Inflammatory macrophage (primary cell): ENCODE data around the gene ESPN.
"Not testable (repeated sequence)": the region's sequence is repeated elsewhere in the genome, so short reads cannot be mapped to it uniquely, and the experiment has no call there.

Experiments
- DNase-seq, 2 donors: peaks; one replicate each; pipeline ENCODE4 v3.0.0-alpha.2; 2020 to 2022

The ESPN gene

DNA sequence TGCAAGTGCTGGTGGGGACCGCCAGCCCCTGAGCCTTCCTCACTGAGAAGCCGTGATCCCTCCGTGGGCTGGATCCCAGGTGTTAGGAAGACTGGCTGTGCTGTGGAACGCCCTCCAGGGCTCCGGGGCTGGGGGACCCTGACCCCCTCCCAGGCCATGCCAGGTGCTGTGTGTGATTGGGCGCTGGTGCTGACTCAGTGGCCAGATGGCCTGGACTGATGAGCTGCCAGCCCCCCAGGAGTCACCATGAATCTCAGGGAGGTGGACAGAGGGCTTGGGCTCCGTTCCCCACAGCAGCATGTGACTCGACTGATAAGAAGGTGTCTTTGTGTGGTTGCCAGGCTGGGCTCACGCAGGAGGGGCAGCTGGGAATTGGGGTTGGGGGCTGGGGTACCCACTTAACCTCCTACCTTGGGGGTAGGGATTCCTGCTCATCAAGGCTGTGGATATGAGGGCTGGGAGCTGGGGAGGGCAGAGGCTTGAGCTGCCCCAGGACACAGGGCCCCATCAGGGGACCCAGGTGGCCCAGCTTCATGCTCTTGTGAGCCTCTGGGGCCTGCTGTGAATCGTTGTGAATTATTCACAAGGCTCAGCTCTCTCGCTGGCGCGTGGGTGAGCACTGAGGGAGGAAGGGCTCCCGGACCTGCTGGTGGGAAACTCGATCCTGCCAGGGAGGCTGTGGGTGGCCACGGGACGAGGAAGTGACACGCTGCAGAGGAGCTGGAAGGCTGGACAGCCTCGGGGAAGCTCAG, 5.3 kb downstream of the ESPN start:
- peak; percentile 55 to 83 for DNase-seq

GRCh38 chr1:6431645-6432579, 7.3 kb downstream of the ESPN start:
- DNase-seq: not testable (repeated sequence)

DNA sequence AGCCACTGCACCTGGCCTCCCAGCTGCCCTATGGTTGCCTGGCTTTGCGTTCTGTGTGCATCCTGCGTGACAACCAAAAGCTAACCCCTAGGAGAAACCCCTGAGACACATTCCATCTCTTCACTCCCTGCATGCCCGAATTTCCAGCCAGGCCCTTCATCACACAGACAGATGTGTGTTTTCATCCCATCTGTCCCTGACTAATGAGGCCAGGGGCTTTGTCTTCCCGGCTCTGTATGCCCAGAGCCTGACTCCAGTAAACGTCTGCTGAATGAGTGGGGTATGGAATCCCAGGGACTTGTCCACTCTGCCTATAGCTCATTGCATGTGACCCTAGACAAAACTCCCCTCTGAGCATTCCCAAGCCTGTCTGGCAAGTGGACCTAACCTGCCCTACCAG, 9.6 kb downstream of the ESPN start:
- DNase-seq: no peak

DNA sequence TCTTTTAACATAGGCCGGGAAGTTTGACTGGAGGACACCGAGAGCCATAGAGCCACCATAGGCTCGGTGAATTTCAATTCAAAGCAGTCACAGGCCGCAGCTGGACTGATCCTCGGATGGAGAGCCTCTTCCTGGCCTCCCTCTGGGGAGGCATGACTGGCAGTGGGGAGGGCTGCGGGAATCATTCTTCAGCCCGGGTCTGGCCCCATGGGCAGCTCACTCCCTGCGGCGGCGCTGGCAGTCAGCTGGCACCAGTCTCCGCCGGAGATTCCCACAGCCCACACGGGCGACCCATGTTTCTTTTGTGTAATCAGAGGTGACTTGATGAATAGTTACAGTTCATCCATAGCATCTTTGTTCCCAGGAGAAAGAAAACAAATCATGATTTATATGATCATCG, 10.6 kb downstream of the ESPN start:
- no peak for DNase-seq

DNA sequence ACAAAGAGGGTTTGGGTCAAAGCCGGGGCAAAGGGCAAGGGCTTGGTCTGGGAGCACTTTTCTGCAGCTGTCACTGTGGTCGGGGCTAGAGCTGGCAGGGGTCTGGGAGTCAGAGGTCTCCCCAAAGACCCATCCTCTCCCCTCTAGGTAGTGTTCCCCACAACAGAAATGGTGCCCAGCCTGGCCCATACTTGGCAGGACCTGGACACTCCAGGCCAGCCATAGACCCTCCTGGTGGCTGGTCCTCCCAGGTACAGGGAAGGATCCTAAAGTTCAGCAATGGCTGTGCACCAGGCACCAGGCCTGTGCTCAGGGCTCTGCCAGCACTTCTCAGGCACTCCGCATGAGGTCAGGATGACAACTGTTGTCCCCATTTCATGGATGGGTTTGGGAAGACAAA, 11.0 kb downstream of the ESPN start:
- no peak for DNase-seq

DNA sequence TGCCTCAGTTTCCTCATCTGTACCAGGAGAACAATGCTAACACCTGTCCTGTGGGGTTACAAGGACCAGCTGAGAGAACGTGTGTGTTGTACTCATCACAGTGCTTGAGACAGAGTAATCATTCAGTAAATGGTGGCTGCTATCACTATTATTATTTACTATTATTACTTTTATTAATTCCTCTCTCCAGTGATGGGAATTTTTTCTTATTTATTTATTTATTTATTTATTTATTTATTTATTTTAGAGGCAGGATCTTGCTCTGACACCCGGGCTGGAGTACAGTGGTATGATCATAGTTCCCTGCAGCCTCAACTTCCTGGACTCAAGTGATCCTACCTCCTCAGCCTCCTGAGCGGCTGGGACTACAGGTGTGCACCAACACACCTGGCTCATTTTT, 11.7 kb downstream of the ESPN start:
- not testable (repeated sequence) for DNase-seq

- peak in 1 of 2 donors; percentile 26 for DNase-seq
Observed at GRCh38 chr1:6437012-6437700, 12.6 kb downstream of the ESPN start.

- peak; percentile 24 to 54 for DNase-seq
Observed at GRCh38 chr1:6438047-6438525, 13.5 kb downstream of the ESPN start.

DNA sequence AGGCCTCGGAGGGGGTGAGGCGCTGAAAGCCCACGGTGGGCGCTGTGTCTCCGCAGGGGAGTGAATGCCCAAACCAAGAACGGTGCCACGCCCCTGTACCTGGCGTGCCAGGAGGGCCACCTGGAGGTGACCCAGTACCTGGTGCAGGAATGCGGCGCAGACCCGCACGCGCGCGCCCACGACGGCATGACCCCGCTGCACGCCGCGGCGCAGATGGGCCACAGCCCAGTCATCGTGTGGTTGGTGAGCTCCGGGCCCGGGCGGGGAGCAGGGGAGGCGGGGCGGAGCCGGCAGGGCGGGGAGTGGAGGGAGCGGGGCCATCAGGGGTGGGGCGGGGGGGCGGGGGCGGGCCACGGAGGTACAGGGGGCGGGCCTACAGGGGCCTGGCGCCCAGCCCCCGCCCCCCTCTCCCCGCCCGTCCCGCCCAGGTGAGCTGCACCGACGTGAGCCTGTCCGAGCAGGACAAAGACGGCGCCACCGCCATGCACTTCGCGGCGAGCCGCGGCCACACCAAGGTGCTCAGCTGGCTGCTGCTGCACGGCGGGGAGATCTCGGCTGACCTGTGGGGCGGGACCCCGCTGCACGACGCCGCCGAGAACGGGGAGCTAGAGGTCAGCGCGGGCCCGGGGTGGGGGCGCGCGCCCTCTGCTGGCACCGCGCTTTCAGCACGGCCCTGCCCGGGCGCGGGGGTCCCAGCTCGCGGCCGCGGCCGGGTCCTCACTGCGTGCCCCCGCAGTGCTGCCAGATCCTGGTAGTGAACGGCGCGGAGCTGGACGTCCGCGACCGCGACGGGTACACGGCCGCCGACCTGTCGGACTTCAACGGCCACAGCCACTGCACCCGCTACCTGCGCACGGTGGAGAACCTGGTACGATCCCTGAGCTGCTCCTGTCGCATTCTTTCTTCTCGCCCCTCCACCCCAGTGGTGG, 15.9 kb downstream of the ESPN start:
- peak in 1 of 2 donors; percentile 27 for DNase-seq

GRCh38 chr1:6441586-6441985, 17.0 kb downstream of the ESPN start:
- no peak for DNase-seq

GRCh38 chr1:6443339-6444115, 19.0 kb downstream of the ESPN start:
- no peak for DNase-seq

GRCh38 chr1:6444377-6444776, 19.8 kb downstream of the ESPN start:
- no peak for DNase-seq

- peak; percentile 14 to 48 for DNase-seq
Observed at GRCh38 chr1:6445062-6445763, 20.6 kb downstream of the ESPN start.

- not testable (repeated sequence) for DNase-seq
Observed at GRCh38 chr1:6445929-6446328, 21.4 kb downstream of the ESPN start.

- no peak for DNase-seq
Observed at GRCh38 chr1:6446665-6447015, 22.1 kb downstream of the ESPN start.

DNA sequence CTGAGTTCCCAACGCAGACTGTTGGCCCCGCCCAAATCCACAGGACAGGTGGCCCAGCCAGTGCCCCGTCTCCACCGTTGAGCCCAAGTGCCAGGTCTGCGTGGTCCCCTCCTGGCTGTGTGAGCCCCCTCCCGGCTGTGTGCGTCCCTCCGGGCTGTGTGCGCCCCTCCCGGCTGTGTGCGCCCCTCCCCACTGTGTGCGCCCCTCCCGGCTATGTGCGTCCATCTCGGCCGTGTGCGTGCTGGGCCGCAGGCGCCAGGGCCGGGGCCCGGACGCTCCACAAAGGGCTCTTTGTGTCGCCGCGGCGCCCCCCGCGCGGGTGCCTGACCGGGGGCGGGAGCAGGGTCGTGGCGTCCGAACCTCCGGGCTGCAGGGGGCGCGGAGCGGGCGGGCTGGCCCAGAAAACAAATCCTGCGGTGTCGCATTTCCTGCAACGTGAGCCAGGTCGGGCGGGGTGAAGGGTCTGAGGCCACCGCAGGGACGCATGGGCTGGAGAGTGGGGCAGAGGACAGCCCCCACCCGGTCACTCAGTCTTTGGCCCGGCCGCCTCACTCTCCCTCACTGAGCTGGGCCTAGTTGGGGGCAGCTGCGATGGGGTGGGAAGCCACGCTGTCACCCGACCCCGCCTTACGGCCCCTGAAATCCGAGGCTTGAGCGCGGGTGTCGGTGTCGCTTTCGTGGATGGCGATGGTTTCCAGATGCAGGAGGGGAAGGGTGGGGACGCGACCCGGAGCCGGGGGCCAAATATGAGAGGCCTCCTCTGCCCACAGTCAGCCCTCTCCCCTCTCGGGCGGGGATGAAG, 22.6 kb downstream of the ESPN start:
- DNase-seq: no peak

DNA sequence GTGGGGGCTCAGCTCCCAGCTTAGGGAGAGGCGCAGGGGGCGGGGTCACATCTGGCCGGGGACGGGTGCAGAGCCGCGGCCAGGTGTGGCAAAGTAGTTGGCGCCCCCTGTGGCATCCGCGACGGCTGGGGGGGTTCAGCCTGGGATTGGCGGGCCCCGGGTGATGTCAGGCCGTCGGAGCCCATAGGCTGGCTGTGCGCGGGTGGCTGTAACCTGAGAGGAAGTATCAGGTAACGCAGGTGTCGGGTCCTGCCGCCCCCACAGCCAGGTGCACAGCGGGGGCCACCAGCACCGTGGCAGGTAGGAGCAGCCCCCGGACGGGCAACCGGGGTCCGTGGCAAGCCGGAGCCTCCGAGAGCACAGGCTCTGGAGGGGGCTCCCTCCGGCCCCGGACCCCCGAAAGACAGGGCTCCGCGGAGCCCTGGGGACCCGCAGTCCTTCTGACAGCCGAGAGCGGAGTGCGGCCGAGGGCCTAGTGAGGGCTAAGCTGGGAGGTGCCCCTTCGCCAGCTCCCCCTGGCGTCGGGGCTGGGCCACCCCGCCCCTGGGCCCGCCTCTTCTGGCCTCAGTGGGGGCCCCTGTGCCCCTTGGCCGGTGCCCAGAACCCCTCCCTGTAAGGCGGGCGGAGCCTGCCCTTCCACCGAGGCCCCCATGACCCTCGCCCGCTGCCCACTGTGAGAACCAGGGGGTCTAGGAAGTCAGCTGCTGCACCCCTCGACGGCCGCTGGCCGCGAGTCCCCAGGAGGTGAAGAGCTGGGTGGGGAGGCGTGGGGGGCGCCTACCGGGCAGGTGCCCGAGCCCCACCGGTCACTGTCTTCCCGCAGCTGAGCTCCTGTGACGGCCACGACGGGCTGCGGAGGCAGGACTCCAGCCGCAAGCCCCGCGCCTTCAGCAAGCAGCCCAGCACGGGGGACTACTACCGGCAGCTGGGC, 23.5 kb downstream of the ESPN start:
- no peak for DNase-seq
